Measurements from ENCODE around the gene WWOX. TPM values are rescaled to one million over a fixed set of nuclear protein-coding genes. Genes with fewer than 3 reads are reported as not detected.

Gene WWOX
- total RNA-seq, 1 experiment from 2014 or later = 38.9 TPM

- DNase-seq (ENCODE audit: low spot score) = peak; percentile 47
- in situ Hi-C loops (cut with HindIII; ENCODE audit: low sequenced_read_pairs) = no loop called here
These were observed 186.0 kb downstream of the WWOX start for GRCh38 chr16:78285437-78285922.

- in situ Hi-C loops (cut with HindIII; ENCODE audit: low sequenced_read_pairs) = no loop called here
- peak; percentile 90 for DNase-seq (ENCODE audit: low spot score)
These were observed 186.6 kb downstream of the WWOX start for GRCh38 chr16:78286065-78286464.

GRCh38 chr16:78288888-78289287, 189.4 kb downstream of the WWOX start:
- in situ Hi-C loops (cut with HindIII; ENCODE audit: low sequenced_read_pairs) = no loop called here
- DNase-seq (ENCODE audit: low spot score) = no peak

GRCh38 chr16:78289373-78289772, 189.9 kb downstream of the WWOX start:
- in situ Hi-C loops (cut with HindIII; ENCODE audit: low sequenced_read_pairs) = no loop called here
- no peak for DNase-seq (ENCODE audit: low spot score)

GRCh38 chr16:78289844-78290277, 190.4 kb downstream of the WWOX start:
- in situ Hi-C loops (cut with HindIII; ENCODE audit: low sequenced_read_pairs) = no loop called here
- DNase-seq (ENCODE audit: low spot score) = no peak

GRCh38 chr16:78290395-78290794, 190.9 kb downstream of the WWOX start:
- no peak for DNase-seq (ENCODE audit: low spot score)
- in situ Hi-C loops (cut with HindIII; ENCODE audit: low sequenced_read_pairs) = no loop called here

GRCh38 chr16:78290872-78291591, 191.6 kb downstream of the WWOX start:
- no peak for DNase-seq (ENCODE audit: low spot score)
- in situ Hi-C loops (cut with HindIII; ENCODE audit: low sequenced_read_pairs) = no loop called here

GRCh38 chr16:78291604-78292003, 192.2 kb downstream of the WWOX start:
- in situ Hi-C loops (cut with HindIII; ENCODE audit: low sequenced_read_pairs) = no loop called here
- DNase-seq (ENCODE audit: low spot score) = no peak

GRCh38 chr16:78292086-78292843, 192.8 kb downstream of the WWOX start:
- in situ Hi-C loops (cut with HindIII; ENCODE audit: low sequenced_read_pairs) = no loop called here
- no peak for DNase-seq (ENCODE audit: low spot score)

GRCh38 chr16:78292844-78293380, 193.5 kb downstream of the WWOX start:
- in situ Hi-C loops (cut with HindIII; ENCODE audit: low sequenced_read_pairs) = no loop called here
- no peak for DNase-seq (ENCODE audit: low spot score)

- in situ Hi-C loops (cut with HindIII; ENCODE audit: low sequenced_read_pairs) = no loop called here
These were observed 195.2 kb downstream of the WWOX start for GRCh38 chr16:78294538-78295225.

GRCh38 chr16:78297066-78297666, 197.7 kb downstream of the WWOX start:
- in situ Hi-C loops (cut with HindIII; ENCODE audit: low sequenced_read_pairs) = no loop called here

More at GRCh38 chr16:78294538-78295225, 195.2 kb downstream of the WWOX start:
- no peak for DNase-seq (ENCODE audit: low spot score)

GRCh38 chr16:78298986-78299385, 199.5 kb downstream of the WWOX start:
- in situ Hi-C loops (cut with HindIII; ENCODE audit: low sequenced_read_pairs) = no loop called here
- no peak for DNase-seq (ENCODE audit: low spot score)

More at GRCh38 chr16:78297066-78297666, 197.7 kb downstream of the WWOX start:
- no peak for DNase-seq (ENCODE audit: low spot score)

GRCh38 chr16:78300469-78300868, 201.0 kb downstream of the WWOX start:
- in situ Hi-C loops (cut with HindIII; ENCODE audit: low sequenced_read_pairs) = no loop called here
- no peak for DNase-seq (ENCODE audit: low spot score)

- in situ Hi-C loops (cut with HindIII; ENCODE audit: low sequenced_read_pairs) = no loop called here
- DNase-seq (ENCODE audit: low spot score) = no peak
These were observed 204.5 kb downstream of the WWOX start for GRCh38 chr16:78303946-78304345.

GRCh38 chr16:78306361-78306760, 206.9 kb downstream of the WWOX start:
- in situ Hi-C loops (cut with HindIII; ENCODE audit: low sequenced_read_pairs) = no loop called here
- no peak for DNase-seq (ENCODE audit: low spot score)

GRCh38 chr16:78307824-78308528, 208.5 kb downstream of the WWOX start:
- DNase-seq (ENCODE audit: low spot score) = no peak
- in situ Hi-C loops (cut with HindIII; ENCODE audit: low sequenced_read_pairs) = no loop called here

- no peak for DNase-seq (ENCODE audit: low spot score)
- in situ Hi-C loops (cut with HindIII; ENCODE audit: low sequenced_read_pairs) = no loop called here
These were observed 210.3 kb downstream of the WWOX start for GRCh38 chr16:78309763-78310162.

GRCh38 chr16:78310196-78310595, 210.7 kb downstream of the WWOX start:
- in situ Hi-C loops (cut with HindIII; ENCODE audit: low sequenced_read_pairs) = no loop called here
- DNase-seq (ENCODE audit: low spot score) = peak; percentile 54

Measured in G401 (cell line).